Cardiac muscle cell (in vitro differentiated cells and primary cell): ENCODE results near the gene REN. TPM values are rescaled to one million over a fixed set of nuclear protein-coding genes. Genes with fewer than 3 reads are reported as not detected.

ENCODE experiments used
- DNase-seq, 2 donors: peaks; one replicate each; pipeline versions ENCODE4 v3.0.0 to v3.0.0-alpha.2; 2010 to 2017; ENCODE audit warnings: low read depth in 1 of 2, low spot score in 1 of 2
- H3K27ac ChIP-seq: fragments of 200-600 bp; sonication (generic); 2 replicates; pipeline ENCODE4 v1.5.1; 2016
- H3K27me3 ChIP-seq: fragments of 200-600 bp; sonication (generic); 2 replicates; pipeline ENCODE4 v1.6.0; 2016; ENCODE audit warnings: control low read depth
- H3K36me3 ChIP-seq: fragments of 200-600 bp; sonication (generic); 2 replicates; pipeline ENCODE4 v1.5.1; 2016; ENCODE audit warnings: control low read depth
- H3K4me1 ChIP-seq: fragments of 200-600 bp; sonication (generic); 2 replicates; pipeline ENCODE4 v1.8.1; 2017; ENCODE audit warnings: low read depth, mild to moderate bottlenecking, mixed run types
- H3K4me3 ChIP-seq: fragments of 200-600 bp; sonication (generic); 2 replicates; pipeline ENCODE4 v1.5.1; 2016; ENCODE audit warnings: mild to moderate bottlenecking
- H3K9me3 ChIP-seq: fragments of 200-600 bp; sonication (generic); 2 replicates; pipeline ENCODE4 v1.5.1; 2017; ENCODE audit warnings: low read depth, mild to moderate bottlenecking, control low read depth
- CTCF ChIP-seq: IDR thresholded peaks from 2 replicates; pipeline ENCODE4 v1.5.1; 2012; ENCODE audit warnings: low read depth, mild to moderate bottlenecking, low read length
- polyA plus RNA-seq: library from polyadenylated mRNA; unstranded; fragments of >200 nt; fragmentation: Nextera tagmentation; extraction: Ambion mirVana; gene quantifications from 2 replicates; pipeline ENCODE4 v1.2.1, GENCODE V29; 2016
- total RNA-seq: library from RNA; depleted of rRNA; stranded (reverse); fragments of >200 nt; gene quantifications from 2 replicates; pipeline ENCODE4 v1.2.3, GENCODE V29; 2016

Gene REN
- total and polyA plus RNA-seq, 2 experiments from 2014 or later = 3.5 TPM; not detected in 1

- no peak overlapping the region for H3K27ac ChIP-seq
- TF ChIP-seq CTCF = no peak
- no peaks in the 10 kb centered on the region for H3K36me3 ChIP-seq
- no peak overlapping the region for H3K4me3 ChIP-seq
- no peaks in the 10 kb centered on the region for H3K4me1 ChIP-seq
- no peak for DNase-seq
- H3K9me3 ChIP-seq = no peaks in the 10 kb centered on the region
- H3K27me3 ChIP-seq = no peaks in the 10 kb centered on the region
Observed at GRCh38 chr1:204145033-204145504, 21.1 kb downstream of the REN start.

GRCh38 chr1:204143276-204144041, 22.7 kb downstream of the REN start:
- TF ChIP-seq CTCF = no peak

GRCh38 chr1:204142032-204142974, 23.8 kb downstream of the REN start:
- no peak overlapping the region for H3K4me3 ChIP-seq
- DNase-seq = no peak
- H3K36me3 ChIP-seq = no peaks in the 10 kb centered on the region
- no peak overlapping the region for H3K27ac ChIP-seq
- H3K27me3 ChIP-seq = no peaks in the 10 kb centered on the region
- TF ChIP-seq CTCF = no peak
- H3K4me1 ChIP-seq = no peaks in the 10 kb centered on the region
- H3K9me3 ChIP-seq = no peaks in the 10 kb centered on the region

More at GRCh38 chr1:204143276-204144041, 22.7 kb downstream of the REN start:
- H3K27me3 ChIP-seq = no peaks in the 10 kb centered on the region
- DNase-seq = no peak
- no peaks in the 10 kb centered on the region for H3K9me3 ChIP-seq
- H3K4me1 ChIP-seq = no peaks in the 10 kb centered on the region
- H3K4me3 ChIP-seq = no peak overlapping the region
- H3K36me3 ChIP-seq = no peaks in the 10 kb centered on the region
- no peak overlapping the region for H3K27ac ChIP-seq

- Histone ChIP-seq H3K27me3 (no peaks in the 10 kb centered on the region), H3K4me1 (no peaks in the 10 kb centered on the region), H3K4me3 (no peak overlapping the region), H3K9me3 (no peaks in the 10 kb centered on the region), H3K36me3 (no peaks in the 10 kb centered on the region), H3K27ac (no peak overlapping the region)
- no peak for TF ChIP-seq CTCF
- no peak for DNase-seq
Observed at GRCh38 chr1:204141131-204141530, 25.0 kb downstream of the REN start.

- no peaks in the 10 kb centered on the region for H3K36me3 ChIP-seq
- no peak overlapping the region for H3K4me3 ChIP-seq
- H3K9me3 ChIP-seq = no peaks in the 10 kb centered on the region
- H3K27me3 ChIP-seq = no peaks in the 10 kb centered on the region
- no peak for TF ChIP-seq CTCF
- no peak overlapping the region for H3K27ac ChIP-seq
- no peak for DNase-seq
- H3K4me1 ChIP-seq = no peaks in the 10 kb centered on the region
Observed at GRCh38 chr1:204139952-204140351, 26.2 kb downstream of the REN start.
